ENCODE data around the gene CD58. TPM values are rescaled to one million over a fixed set of nuclear protein-coding genes. Genes with fewer than 3 reads are reported as not detected.

The CD58 gene
- total and polyA plus RNA-seq, 2 of the 4 experiments (the other 2 are of a cell fraction), result 5.4 to 5.7 TPM

DNA sequence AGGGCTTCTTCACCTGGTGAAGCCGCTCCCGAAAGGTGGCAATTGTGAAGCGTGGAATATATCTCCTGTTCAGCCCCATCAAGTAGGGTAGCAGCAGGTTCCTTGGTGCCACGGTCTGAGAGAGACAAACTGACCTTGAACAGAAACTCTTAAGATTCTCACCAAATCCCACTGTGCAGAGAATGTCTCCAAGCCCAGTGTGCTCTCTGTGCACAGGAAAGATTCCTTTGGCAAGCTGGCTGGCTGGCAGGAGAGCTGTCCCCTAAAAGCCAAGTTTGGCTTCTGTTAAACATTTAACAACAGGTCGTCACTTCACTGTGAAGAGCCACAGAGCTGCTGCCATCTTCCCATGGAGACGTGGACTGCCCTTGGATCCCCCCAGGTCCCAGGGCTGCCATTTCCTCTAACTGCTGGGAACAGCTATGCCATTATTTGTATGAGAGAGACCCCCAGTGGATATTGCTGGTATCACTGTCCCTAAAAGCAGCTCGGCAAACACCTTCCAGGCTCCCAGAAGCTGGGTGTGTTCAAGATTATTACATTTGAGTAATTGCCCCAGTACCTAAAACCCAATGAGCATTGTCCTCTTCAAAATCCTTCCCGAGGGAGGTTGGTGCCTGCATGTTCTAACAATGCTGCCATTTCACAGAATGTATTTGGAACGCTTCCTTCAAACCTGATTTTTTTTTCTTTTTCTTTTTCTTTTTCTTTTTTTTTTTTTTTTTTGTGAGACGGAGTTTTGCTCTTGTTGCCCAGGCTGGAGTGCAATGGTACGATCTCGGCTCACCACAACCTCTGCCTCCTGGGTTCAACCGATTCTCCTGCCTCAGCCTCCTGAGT, 71.8 kb downstream of the CD58 start:
- Histone ChIP-seq H3K4me1 (ENCODE audit: control insufficient read depth, insufficient read depth, low read length) (peaks cover 15% of the 10 kb centered on the region), H3K14ac (replicated peaks; ENCODE audit: low read depth, low read length) (no peak overlapping the region), H2BK5ac (ENCODE audit: low read depth, low read length, poor library complexity, severe bottlenecking) (no peak overlapping the region), H3K4me3 (ENCODE audit: insufficient read depth, low read depth, low read length) (no peak overlapping the region), H3K9ac (ENCODE audit: low read depth, low read length) (no peak overlapping the region), H3K4ac (ENCODE audit: low read depth, low read length) (no peak overlapping the region), H2BK20ac (ENCODE audit: low read depth, low read length) (no peak overlapping the region), H3K36me3 (ENCODE audit: control insufficient read depth, insufficient read depth, low read length) (no peaks in the 10 kb centered on the region), H3K27me3 (ENCODE audit: control insufficient read depth, insufficient read depth, low read length) (no peaks in the 10 kb centered on the region), H3K9me1 (ENCODE audit: insufficient read depth, low read length) (no peaks in the 10 kb centered on the region), H3K9me3 (ENCODE audit: control insufficient read depth, insufficient read depth, low read length) (no peaks in the 10 kb centered on the region), H2BK120ac (ENCODE audit: low read depth, low read length) (peak overlapping the region; percentile 36; the same call in 1 of the 2 replicates), H3K18ac (ENCODE audit: low read depth, low read length) (no peak overlapping the region), H3K27ac (ENCODE audit: insufficient read depth, low read length) (no peak overlapping the region), H2BK15ac (ENCODE audit: low read depth, low read length) (no peak overlapping the region), H4K8ac (ENCODE audit: low read depth in 2 of 2, low read length in 2 of 2) (peak overlapping the region in 1 of 2 experiments; percentile 79; a peak in 2 of 4 replicates), H2AK5ac (ENCODE audit: low read depth, low read length) (no peak overlapping the region), H3K23ac (ENCODE audit: low read depth, low read length) (no peak overlapping the region), H2AFZ (replicated peaks; ENCODE audit: low read length, poor library complexity) (peak overlapping the region; percentile 87), H3K56ac (ENCODE audit: extremely low read depth, insufficient read depth, low read length) (no peak overlapping the region), H3K79me1 (ENCODE audit: low read depth in 1 of 2, low read length in 2 of 2) (no peaks in the 10 kb centered on the region), H2AK9ac (replicated peaks; ENCODE audit: low read depth, low read length, poor library complexity) (peak overlapping the region; percentile 18), H4K5ac (ENCODE audit: low read depth, low read length) (peak overlapping the region; percentile 5), H4K91ac (ENCODE audit: insufficient read depth, low read depth, low read length) (no peak overlapping the region), H4K20me1 (ENCODE audit: insufficient read depth, low read length) (no peaks in the 10 kb centered on the region), H3K4me2 (ENCODE audit: low read depth, low read length) (no peak overlapping the region)
- dilution Hi-C loops (cut with HindIII; ENCODE audit: low sequenced_read_pairs, unreplicated experiment), result no loop called here
- no TSS peak for BruUV-seq (replicated peaks)
- no peak for TF ChIP-seq NFE2L2 (IDR thresholded peaks at IDR 0.05; ENCODE audit: low read depth, low read length)
- peak; percentile 91 for TF ChIP-seq SMC3 (IDR thresholded peaks at IDR 0.05; ENCODE audit: low read depth, low read length)
- no peak for TF ChIP-seq BHLHE40 (IDR thresholded peaks at IDR 0.05; ENCODE audit: low read depth, low read length)
- no peak for TF ChIP-seq POLR2A (IDR thresholded peaks at IDR 0.05; ENCODE audit: low read depth, low read length)
- no peak for TF ChIP-seq RFX5 (IDR thresholded peaks at IDR 0.05; ENCODE audit: low read depth, low read length)
- TF ChIP-seq MAFK (IDR thresholded peaks at IDR 0.05; ENCODE audit: low read depth, low read length), result no peak
- no peak for TF ChIP-seq MAZ (IDR thresholded peaks at IDR 0.05; ENCODE audit: borderline replicate concordance, low read depth, low read length)
- peak; percentile 94 for TF ChIP-seq CTCF (conservative IDR thresholded peaks at IDR 0.05; ENCODE audit: low read depth, low read length)
- peak; percentile 92 for TF ChIP-seq RAD21 (IDR thresholded peaks at IDR 0.05; ENCODE audit: low read length)
- no peak for TF ChIP-seq MXI1 (IDR thresholded peaks at IDR 0.05; ENCODE audit: borderline replicate concordance, low read depth, low read length)
- ChIA-PET CTCF (interaction anchor here (0.5 to 3.3 kb wide), 17 partner anchors 9 to 421 kb away, joined by 3 to 54 read pairs (median 4); no protein-coding TSS in a partner anchor), POLR2A (ENCODE audit: unreplicated experiment) (no interaction called here)
- in situ Hi-C loops (cut with MboI; ENCODE audit: low sequenced_read_pairs), result loop anchor here (10.0 kb wide), 2 partner anchors 364 to 694 kb away; no protein-coding TSS in a partner anchor
- ATAC-seq (ENCODE audit: low read depth), result peak; percentile 97
- DNase-seq, result peak; percentile 61
- WGBS, 2 experiments (ENCODE audit: extremely low coverage in 2 of 2, insufficient read length in 1 of 2), result 20% methylated on average over 1 of the region's 13 CpGs; no CpG with 5 or more reads in 1 of the 2 experiments
- intact Hi-C loops (cut with micrococcal nuclease), result loop anchor here (1.0 kb wide), 3 partner anchors 347 to 692 kb away; no protein-coding TSS in a partner anchor
